AG10803 (cell line): ENCODE measurements around the gene ERVW-1.
"Not testable (repeated sequence)": the region's sequence is repeated elsewhere in the genome, so short reads cannot be mapped to it uniquely, and the experiment has no call there.

Source experiments
- DNase-seq: peaks from one replicate; pipeline ENCODE4 v3.0.0; 2010; ENCODE audit warnings: low read depth
- H3K4me3 ChIP-seq: 2 replicates; pipeline ENCODE4 v1.5.1; 2011; ENCODE audit warnings: mild to moderate bottlenecking, low read length, control low read depth
- CTCF ChIP-seq: conservative IDR thresholded peaks from 2 replicates; pipeline ENCODE4 v1.5.1; 2011; ENCODE audit warnings: mild to moderate bottlenecking, low read length, control low read depth, inconsistent platforms

Gene ERVW-1

GRCh38 chr7:92478711-92479110, 965 bp upstream of the ERVW-1 start:
- no peak for TF ChIP-seq CTCF
- DNase-seq: no peak
- H3K4me3 ChIP-seq: no peak overlapping the region

GRCh38 chr7:92478095-92478494, 349 bp upstream of the ERVW-1 start:
- DNase-seq: no peak
- no peak for TF ChIP-seq CTCF
- H3K4me3 ChIP-seq: no peak overlapping the region

- not testable (repeated sequence) for H3K4me3 ChIP-seq, DNase-seq
Observed at GRCh38 chr7:92475851-92476590, 1.7 kb downstream of the ERVW-1 start.

GRCh38 chr7:92475261-92475770, 2.4 kb downstream of the ERVW-1 start:
- DNase-seq, H3K4me3 ChIP-seq: not testable (repeated sequence)

- H3K4me3 ChIP-seq, DNase-seq: not testable (repeated sequence)
Observed at GRCh38 chr7:92473989-92474388, 3.8 kb downstream of the ERVW-1 start.

- H3K4me3 ChIP-seq, DNase-seq: not testable (repeated sequence)
Observed at GRCh38 chr7:92468589-92468988, 9.2 kb downstream of the ERVW-1 start.

- H3K4me3 ChIP-seq: no peak overlapping the region
- no peak for TF ChIP-seq CTCF
- DNase-seq: no peak
Observed at GRCh38 chr7:92466682-92467081, 11.1 kb downstream of the ERVW-1 start.

GRCh38 chr7:92464515-92464914, 13.2 kb downstream of the ERVW-1 start:
- no peak overlapping the region for H3K4me3 ChIP-seq
- no peak for DNase-seq
- no peak for TF ChIP-seq CTCF

- H3K4me3 ChIP-seq: no peak overlapping the region
- DNase-seq: no peak
- no peak for TF ChIP-seq CTCF
Observed at GRCh38 chr7:92462560-92462959, 15.2 kb downstream of the ERVW-1 start.
